Measurements from ENCODE around the gene MSH6. TPM values are rescaled to one million over a fixed set of nuclear protein-coding genes. Genes with fewer than 3 reads are reported as not detected.

Gene MSH6
- polyA plus RNA-seq, 1 donor (not counting 4 experiments of a cell fraction or from before 2014, with no cell fraction given) = 35.4 TPM

DNA sequence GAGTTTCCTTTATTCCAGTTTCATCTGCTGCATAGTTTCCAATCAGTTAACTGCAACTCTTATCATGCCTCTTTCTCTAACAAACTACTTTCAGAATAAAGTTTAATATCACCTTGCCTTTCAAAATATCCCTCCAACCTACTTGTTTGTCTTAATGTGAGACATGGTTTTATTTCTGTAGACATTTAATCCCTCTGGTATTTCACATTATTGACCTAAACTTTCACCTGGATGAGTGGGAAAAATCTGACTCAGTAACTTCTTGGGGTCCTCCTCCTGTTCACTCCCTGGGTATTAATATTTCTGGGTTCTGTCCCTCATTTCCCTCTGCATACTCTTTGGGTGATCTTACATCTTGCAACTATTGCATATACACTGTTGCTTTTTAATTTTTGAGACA lies 27.9 kb downstream of the MSH6 start:
- Histone ChIP-seq H3K9me3 (ENCODE audit: control insufficient read depth, low read depth, low read length) (no peaks in the 10 kb centered on the region), H3K27ac (ENCODE audit: control insufficient read depth, insufficient read depth, low read length) (no peak overlapping the region), H3K4me1 (ENCODE audit: control insufficient read depth, extremely low read depth, insufficient read depth, low read length) (no peaks in the 10 kb centered on the region), H3K4me3 (ENCODE audit: control insufficient read depth in 2 of 3, extremely low read depth in 1 of 3, insufficient read depth in 2 of 3, low read depth in 1 of 3, low read length in 3 of 3) (no peak overlapping the region), H3K79me2 (ENCODE audit: control insufficient read depth, insufficient read depth, low read length) (no peaks in the 10 kb centered on the region), H4K20me1 (ENCODE audit: control insufficient read depth, extremely low read depth, insufficient read depth, low read length) (no peaks in the 10 kb centered on the region), H3K9ac (ENCODE audit: control insufficient read depth, extremely low read depth, insufficient read depth, low read length) (no peak overlapping the region), H3K4me2 (ENCODE audit: control insufficient read depth, extremely low read depth, insufficient read depth, low read depth, low read length) (no peak overlapping the region), H3K9me1 (ENCODE audit: control insufficient read depth, extremely low read depth, insufficient read depth, low read length) (no peaks in the 10 kb centered on the region), H3K36me3 (ENCODE audit: control insufficient read depth in 2 of 2, extremely low read depth in 1 of 2, insufficient read depth in 2 of 2, low read length in 2 of 2) (peaks cover 13 to 23% of the 10 kb centered on the region in 2 experiments), H2AFZ (ENCODE audit: control insufficient read depth, low read length) (no peak overlapping the region), H3K27me3 (ENCODE audit: control insufficient read depth, extremely low read depth, insufficient read depth, low read length) (no peaks in the 10 kb centered on the region)
- dilution Hi-C loops (cut with MboI; ENCODE audit: extremely low pct_ligation_motif_present, low sequenced_read_pairs) = no loop called here
- FAIRE-seq (no peak), DNase-seq (ENCODE audit: low read depth, low spot score) (no peak)
- TF ChIP-seq EZH2 (IDR thresholded peaks at IDR 0.05; ENCODE audit: low read length) = no peak
- TF ChIP-seq, protein P1, sequence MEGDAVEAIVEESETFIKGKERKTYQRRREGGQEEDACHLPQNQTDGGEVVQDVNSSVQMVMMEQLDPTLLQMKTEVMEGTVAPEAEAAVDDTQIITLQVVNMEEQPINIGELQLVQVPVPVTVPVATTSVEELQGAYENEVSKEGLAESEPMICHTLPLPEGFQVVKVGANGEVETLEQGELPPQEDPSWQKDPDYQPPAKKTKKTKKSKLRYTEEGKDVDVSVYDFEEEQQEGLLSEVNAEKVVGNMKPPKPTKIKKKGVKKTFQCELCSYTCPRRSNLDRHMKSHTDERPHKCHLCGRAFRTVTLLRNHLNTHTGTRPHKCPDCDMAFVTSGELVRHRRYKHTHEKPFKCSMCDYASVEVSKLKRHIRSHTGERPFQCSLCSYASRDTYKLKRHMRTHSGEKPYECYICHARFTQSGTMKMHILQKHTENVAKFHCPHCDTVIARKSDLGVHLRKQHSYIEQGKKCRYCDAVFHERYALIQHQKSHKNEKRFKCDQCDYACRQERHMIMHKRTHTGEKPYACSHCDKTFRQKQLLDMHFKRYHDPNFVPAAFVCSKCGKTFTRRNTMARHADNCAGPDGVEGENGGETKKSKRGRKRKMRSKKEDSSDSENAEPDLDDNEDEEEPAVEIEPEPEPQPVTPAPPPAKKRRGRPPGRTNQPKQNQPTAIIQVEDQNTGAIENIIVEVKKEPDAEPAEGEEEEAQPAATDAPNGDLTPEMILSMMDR (optimal IDR thresholded peaks at IDR 0.05 in 1 of 3, IDR thresholded peaks at IDR 0.05 in 1 of 3, conservative IDR thresholded peaks at IDR 0.05 in 1 of 3; ENCODE audit: extremely low read depth in 1 of 3, insufficient read depth in 2 of 3, low read length in 3 of 3) = no peak

DNA sequence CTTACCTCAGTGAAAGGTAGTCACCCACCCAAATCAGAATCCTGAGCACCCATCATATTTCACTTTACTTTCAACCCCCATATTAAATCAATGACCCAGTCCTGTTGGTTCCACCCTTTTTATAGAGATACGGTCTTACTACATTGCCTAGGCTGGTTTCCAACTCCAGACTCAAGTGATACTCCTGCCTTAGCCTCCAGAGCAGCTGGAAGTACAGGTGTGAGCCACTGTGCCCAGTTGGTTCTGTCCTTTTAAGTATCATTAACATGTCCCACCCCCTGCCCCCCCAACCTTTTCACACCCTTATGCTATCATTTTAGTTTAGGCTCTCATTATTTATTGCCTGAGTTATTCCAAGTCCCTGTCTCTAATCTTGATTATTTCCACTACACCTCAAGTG lies 28.7 kb downstream of the MSH6 start:
- H3K79me2 ChIP-seq (ENCODE audit: control insufficient read depth, insufficient read depth, low read length) = no peaks in the 10 kb centered on the region
- DNase-seq (ENCODE audit: low read depth, low spot score) (no peak), FAIRE-seq (no peak)
- H3K4me2 ChIP-seq (ENCODE audit: control insufficient read depth, extremely low read depth, insufficient read depth, low read depth, low read length) = no peak overlapping the region
- TF ChIP-seq, protein P1 (optimal IDR thresholded peaks at IDR 0.05 in 1 of 3, IDR thresholded peaks at IDR 0.05 in 1 of 3, conservative IDR thresholded peaks at IDR 0.05 in 1 of 3; ENCODE audit: extremely low read depth in 1 of 3, insufficient read depth in 2 of 3, low read length in 3 of 3) = no peak
- TF ChIP-seq EZH2 (IDR thresholded peaks at IDR 0.05; ENCODE audit: low read length) = no peak
- H3K36me3 ChIP-seq (ENCODE audit: control insufficient read depth in 2 of 2, extremely low read depth in 1 of 2, insufficient read depth in 2 of 2, low read length in 2 of 2) = peaks cover 13 to 27% of the 10 kb centered on the region in 2 experiments
- dilution Hi-C loops (cut with MboI; ENCODE audit: extremely low pct_ligation_motif_present, low sequenced_read_pairs) = no loop called here
- no peaks in the 10 kb centered on the region for H3K4me1 ChIP-seq (ENCODE audit: control insufficient read depth, extremely low read depth, insufficient read depth, low read length)
- H4K20me1 ChIP-seq (ENCODE audit: control insufficient read depth, extremely low read depth, insufficient read depth, low read length) = no peaks in the 10 kb centered on the region
- no peaks in the 10 kb centered on the region for H3K9me1 ChIP-seq (ENCODE audit: control insufficient read depth, extremely low read depth, insufficient read depth, low read length)
- no peak overlapping the region for H3K9ac ChIP-seq (ENCODE audit: control insufficient read depth, extremely low read depth, insufficient read depth, low read length)
- H3K4me3 ChIP-seq (ENCODE audit: control insufficient read depth in 2 of 3, extremely low read depth in 1 of 3, insufficient read depth in 2 of 3, low read depth in 1 of 3, low read length in 3 of 3) = no peak overlapping the region
- no peaks in the 10 kb centered on the region for H3K9me3 ChIP-seq (ENCODE audit: control insufficient read depth, low read depth, low read length)
- no peaks in the 10 kb centered on the region for H3K27me3 ChIP-seq (ENCODE audit: control insufficient read depth, extremely low read depth, insufficient read depth, low read length)
- no peak overlapping the region for H2AFZ ChIP-seq (ENCODE audit: control insufficient read depth, low read length)
- H3K27ac ChIP-seq (ENCODE audit: control insufficient read depth, insufficient read depth, low read length) = no peak overlapping the region
